AG09309 (cell line): ENCODE results near the gene BCO2.

ENCODE experiments used
- DNase-seq: peaks from one replicate; pipeline ENCODE4 v3.0.0-alpha.2; 2010; ENCODE audit warnings: low read depth
- H3K4me3 ChIP-seq: 2 replicates; pipeline ENCODE4 v1.5.1; 2011; ENCODE audit warnings: mild to moderate bottlenecking, low read depth, low read length, moderate library complexity; ENCODE audit not compliant: control insufficient read depth
- TF ChIP-seq, protein P1 (sequence below): IDR thresholded peaks from 2 replicates; pipeline ENCODE4 v1.5.1; 2011; ENCODE audit warnings: mild to moderate bottlenecking, low read depth, low read length, inconsistent platforms; ENCODE audit not compliant: insufficient read depth, control insufficient read depth; ENCODE audit errors: missing control alignments

BCO2 gene

DNA sequence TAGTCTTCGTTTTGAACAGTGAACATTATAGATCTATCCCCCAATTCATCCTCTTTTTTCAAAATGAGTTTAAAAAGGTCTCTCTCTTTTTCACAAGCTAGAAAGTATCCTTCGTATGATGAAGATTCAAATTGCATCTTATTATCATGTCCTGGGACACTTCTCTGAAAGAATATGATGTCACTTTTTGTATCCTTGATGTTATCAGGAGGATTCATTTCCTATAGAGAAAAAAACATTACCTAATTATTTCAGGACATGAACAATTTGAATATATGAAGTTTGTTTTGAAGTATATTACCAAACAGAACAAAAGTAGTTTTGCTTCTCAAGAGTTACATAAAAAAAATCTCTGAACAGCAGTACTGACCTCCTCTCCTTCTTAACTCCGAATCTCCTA lies 31.7 kb upstream of the BCO2 start:
- DNase-seq = no peak
- TF ChIP-seq, protein P1, sequence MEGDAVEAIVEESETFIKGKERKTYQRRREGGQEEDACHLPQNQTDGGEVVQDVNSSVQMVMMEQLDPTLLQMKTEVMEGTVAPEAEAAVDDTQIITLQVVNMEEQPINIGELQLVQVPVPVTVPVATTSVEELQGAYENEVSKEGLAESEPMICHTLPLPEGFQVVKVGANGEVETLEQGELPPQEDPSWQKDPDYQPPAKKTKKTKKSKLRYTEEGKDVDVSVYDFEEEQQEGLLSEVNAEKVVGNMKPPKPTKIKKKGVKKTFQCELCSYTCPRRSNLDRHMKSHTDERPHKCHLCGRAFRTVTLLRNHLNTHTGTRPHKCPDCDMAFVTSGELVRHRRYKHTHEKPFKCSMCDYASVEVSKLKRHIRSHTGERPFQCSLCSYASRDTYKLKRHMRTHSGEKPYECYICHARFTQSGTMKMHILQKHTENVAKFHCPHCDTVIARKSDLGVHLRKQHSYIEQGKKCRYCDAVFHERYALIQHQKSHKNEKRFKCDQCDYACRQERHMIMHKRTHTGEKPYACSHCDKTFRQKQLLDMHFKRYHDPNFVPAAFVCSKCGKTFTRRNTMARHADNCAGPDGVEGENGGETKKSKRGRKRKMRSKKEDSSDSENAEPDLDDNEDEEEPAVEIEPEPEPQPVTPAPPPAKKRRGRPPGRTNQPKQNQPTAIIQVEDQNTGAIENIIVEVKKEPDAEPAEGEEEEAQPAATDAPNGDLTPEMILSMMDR = no peak
- no peak overlapping the region for H3K4me3 ChIP-seq

DNA sequence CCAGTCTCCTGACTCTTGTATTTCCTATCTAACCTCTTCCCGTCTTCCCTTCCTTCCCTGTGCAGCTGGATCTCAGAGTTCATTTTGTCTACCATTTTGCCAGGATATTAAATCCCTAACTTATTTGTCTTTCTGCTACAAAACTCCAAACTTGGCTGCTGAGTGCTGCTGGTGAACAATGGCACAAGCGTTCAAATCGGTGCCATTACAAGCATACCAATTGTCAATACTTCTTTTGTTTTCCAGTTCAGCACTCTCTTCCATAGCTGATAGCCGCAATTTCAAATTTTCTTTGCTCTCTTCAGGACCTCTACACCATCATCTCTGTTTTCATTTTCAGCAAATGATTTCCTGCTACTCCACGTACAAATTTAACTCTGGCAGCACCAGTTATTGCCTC lies 24.8 kb upstream of the BCO2 start:
- H3K4me3 ChIP-seq = no peak overlapping the region
- TF ChIP-seq, protein P1 = no peak
- DNase-seq = no peak

DNA sequence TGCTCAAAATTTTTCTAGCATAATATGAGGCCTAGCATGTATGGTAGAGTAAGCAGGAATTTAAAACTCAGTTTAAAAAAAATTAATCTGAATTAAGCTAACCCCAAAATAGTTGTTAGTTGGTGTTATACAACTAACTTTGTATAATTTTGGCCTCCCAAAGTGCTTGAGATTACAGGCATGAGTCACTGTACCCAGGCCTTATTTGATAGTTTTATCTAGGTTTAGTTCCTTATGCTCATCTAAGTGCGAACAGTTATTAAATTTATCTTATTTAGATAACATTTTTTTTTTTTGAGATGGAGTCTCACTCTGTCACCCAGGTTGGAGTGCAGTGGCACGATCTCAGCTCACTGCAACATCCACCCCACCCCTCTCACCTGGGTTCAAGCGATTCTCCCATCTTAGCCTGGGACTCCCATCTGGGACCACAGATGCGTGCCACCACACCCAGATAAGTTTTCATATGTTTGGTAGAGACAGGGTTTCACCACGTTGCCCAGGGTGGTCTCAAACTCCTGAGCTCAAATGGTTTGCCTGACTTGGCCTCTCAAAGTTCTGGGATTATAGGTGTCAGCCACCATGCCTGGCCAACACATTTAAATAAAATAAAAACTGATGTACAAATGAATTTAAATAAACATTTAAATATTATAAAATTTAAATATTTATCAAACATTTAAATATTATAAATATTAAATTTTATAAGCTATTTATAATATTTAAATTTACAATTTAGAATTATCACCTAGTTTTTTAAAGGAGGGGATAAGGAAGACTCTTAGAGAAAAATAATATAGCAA lies 19.0 kb upstream of the BCO2 start:
- DNase-seq = no peak
- H3K4me3 ChIP-seq = no peak overlapping the region
- TF ChIP-seq, protein P1 = no peak

DNA sequence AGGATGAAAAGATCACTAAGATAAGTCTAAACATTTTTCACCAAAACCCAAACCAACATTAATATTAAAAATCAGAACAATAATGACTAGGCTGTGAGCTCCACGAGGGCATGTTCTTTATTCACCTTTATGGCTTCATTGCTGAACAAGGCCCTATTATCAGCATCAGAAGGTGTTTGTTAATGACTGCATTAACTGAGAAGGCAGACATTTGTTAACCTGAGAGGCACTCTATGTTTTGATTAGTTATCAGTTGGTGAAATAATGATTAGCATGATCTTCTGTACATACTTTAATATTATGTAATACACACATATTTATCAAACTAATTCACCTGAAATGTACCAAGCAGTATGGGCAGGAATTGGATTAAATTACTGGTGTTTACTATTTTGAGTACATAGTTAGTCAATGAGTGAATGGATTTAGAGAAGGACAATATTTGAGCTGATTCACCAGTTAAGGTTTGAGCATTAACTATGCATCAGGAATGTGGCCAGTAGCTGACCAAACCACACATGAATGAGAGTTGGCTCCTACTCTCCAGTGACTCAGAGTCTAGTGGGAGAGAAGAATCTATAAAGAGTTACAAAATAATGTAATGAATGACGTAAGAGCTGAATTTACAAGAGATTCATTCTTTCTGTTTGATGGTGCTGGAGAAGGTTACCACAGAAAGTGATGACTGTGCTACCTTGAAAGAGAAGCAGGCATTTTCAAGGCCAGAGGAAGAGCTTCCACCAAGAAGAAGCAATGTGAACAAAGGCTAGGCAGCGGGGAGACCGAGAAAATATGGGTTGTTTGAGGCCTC lies 18.2 kb upstream of the BCO2 start:
- TF ChIP-seq, protein P1 = no peak
- H3K4me3 ChIP-seq = no peak overlapping the region
- DNase-seq = peak; percentile 99

DNA sequence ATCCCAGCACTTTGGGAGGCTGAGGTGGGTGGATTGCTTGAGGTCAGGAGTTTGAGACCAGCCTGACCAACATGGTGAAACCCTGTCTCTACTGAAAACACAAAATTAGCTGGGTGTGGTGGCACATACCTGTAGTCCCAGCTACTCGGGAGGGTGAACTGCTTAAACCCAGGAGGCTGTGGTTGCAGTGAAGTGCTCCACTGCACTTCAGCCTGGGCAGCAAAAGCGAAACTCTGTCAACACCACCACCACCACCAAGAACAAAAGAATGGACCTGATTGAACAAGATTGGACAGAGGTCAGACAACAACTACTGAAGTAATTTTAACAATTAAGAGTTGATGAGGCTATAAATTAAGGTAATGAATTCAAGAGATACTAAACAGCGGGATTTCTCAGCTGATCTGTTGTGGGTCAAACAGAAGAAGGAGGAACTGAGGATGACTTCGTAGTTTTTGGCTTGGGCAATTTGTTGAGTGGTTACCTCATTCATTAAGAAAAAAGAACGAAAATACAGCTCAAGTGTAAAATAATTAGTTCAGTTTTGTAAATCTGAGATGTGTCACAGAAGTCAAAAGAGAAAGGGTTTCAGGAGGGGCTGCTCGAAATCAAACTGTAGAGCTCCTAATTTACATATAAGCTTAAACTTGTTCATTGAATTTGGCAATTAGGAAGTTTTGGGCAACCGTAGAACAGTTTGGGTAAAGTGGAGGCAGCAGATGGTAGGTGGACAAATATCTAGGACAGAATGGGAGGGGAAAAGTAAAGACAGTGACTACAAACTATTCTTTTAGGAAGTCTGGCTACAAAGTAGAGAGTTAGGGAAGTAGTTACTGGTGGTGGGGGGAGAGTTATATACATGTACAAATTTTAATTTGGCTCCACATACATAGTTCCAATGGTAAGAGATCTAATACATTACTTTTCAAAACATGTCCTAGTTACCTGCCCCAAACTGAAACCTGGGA lies 15.9 kb upstream of the BCO2 start:
- H3K4me3 ChIP-seq = no peak overlapping the region
- no peak for DNase-seq
- TF ChIP-seq, protein P1 = no peak
